T-helper 1 cell (primary cell): ENCODE data around the gene AJUBA.

ENCODE experiments used
- DNase-seq, 5 donors: peaks; one replicate each; pipeline ENCODE4 v3.0.0-alpha.2; 2012 to 2020

AJUBA gene

DNA sequence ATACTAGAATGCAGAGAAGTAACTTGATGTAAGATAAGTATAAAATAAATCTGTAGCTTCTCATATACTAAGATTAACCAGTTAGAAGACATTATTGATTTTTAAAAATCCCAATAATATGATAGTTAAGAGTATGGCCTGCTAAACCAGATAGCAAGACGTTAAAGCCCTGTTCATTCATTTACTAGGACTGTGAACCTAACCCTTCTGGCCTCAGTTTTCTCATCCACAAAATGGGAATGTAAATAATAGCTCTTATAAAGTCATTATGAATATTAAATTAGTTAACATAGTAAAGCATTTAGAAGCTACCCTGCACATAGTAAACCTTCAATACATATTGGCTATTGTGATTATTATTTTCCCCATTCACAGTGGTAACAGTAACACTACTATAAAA is 47.2 kb downstream of the AJUBA start:
- DNase-seq = no peak

DNA sequence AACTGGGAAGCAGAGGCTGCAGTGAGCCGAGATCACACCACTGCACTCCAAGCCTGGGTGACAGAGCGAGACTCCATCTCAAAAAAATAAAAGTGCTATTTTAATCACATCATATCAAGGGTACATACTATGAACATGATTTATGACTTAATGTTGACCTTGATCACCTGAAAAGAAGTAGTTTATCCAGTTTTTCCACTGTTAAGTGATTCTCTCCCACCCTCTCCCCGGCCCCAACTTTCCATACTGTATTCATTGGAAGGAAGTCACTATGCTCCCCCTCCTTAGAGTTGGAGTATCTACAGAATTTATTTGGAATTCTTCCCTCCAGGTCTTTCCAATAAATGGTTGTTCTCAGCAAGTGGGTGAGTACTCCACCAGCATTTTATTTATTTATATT is 50.2 kb downstream of the AJUBA start:
- DNase-seq = no peak

DNA sequence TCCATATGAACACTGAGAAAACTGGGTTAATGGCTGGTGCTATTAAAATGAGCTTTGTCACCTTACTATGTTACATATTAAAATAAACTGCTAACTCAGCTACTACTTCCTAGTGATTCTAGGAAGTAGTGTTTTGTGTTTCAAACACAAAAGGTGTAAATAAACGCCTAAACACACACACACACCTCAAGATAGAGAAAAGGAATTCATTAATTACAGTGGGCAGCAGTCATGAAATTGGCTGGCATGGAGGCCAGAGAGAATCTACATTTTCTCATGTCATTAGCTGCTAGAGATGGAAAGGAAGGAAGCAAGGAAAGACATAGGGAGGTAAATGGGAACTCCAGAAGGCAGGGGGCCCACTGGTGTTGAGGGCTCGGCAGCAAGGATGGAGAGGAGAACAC is 52.4 kb downstream of the AJUBA start:
- DNase-seq = no peak

- peak; percentile 93 to 99 (median 97) for DNase-seq
Measured at GRCh38 chr14:22929104-22929960, 53.0 kb downstream of the AJUBA start, which contains the start of gene PRMT5. PRMT5 (minus strand) TSS chr14:22929376; CDS start chr14:22929361, 15 bp downstream.

DNA sequence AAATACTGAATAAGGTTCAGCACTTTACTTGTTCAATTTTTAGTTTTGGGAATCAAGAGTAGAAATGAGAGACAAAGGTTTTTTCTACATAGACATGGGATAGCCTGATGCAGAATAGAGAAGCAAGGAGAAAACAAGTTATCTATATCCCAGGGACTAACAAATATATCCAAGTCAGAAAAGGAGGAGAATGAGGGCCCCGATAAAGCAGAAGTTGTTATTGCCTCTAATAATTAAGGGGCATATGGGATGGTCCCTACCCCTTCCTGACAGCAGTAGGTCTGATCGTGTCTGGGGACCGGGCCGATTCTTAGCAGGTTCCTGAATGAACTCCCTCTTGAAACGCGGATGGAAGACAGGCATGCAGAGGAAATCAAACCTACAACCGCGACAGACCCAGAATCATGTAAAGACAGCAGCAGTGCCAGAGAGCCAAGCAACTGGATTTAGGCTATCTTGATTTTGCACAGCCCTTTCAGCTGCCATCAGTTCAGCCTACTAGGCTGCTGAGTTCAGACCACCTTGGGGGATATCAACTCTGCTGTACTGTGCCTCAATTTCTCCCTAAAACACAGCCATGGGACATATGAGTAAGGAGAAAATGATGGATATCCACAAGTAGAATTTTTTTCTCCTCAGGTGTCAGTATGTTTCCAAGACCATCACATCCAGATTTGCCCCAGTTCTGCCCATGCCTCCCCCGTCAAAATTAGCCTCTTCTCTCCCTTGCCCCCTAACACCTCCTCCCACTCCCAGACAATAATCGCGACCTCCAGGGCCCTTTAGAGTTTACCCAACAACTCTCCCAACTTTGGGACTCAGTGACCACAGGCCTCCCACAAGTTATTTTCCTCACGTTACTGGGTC is 53.9 kb downstream of the AJUBA start:
- DNase-seq = no peak

DNA sequence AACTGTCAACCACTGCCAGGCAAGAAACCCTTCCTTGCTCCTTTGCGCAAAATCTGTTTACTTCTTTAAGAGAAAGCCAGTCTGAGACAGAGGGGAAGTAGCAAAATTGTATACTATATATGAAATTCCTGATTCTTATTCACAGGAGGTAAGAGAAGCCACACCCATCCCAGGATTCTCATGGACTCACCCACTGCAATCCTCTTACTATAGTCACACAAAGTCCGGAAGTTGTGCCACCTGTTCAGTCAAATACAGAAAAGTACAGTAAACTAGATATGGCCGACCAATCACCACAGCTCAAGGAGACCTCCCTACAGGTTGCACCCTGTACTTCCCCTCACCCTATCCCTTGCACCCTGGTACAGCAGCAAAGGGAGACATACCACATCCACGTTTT is 56.0 kb downstream of the AJUBA start:
- DNase-seq = no peak

GRCh38 chr14:22925513-22925912 is 56.8 kb downstream of the AJUBA start:
- DNase-seq = no peak

DNA sequence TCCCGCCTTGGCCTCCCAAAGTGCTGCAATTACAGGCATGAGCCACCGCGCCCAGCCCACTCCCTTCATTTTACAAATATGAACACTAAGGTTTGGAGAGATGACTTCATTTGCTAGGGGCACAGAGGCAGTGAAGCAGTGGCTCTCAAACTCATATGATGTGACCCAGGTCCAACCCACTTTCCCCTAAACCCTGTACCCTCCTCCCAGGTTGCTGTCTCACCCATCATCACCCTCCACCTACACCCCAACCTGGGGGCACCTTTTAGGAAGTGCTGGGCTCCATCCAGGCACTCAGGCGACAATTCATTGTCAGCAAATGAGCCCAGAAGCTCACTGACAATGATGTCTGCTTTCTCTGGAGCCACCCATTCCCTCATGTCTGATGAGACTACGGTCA is 58.6 kb downstream of the AJUBA start:
- DNase-seq = no peak

- no peak for DNase-seq
Measured at GRCh38 chr14:22922294-22922693, 60.1 kb downstream of the AJUBA start.
